IMR-90 (cell line): Measurements from ENCODE around the gene CMC1.

Experiments used
- SMC3 ChIP-seq: fragments of 150-350 bp; IDR thresholded peaks from 2 replicates; pipeline ENCODE4 v1.6.1; 2016; ENCODE audit warnings: low read depth, mild to moderate bottlenecking, antibody characterized with exemption, low read length, moderate library complexity
- TF ChIP-seq, protein P1 (sequence below): conservative IDR thresholded peaks from 2 replicates; pipeline ENCODE4 v1.5.1; 2012; ENCODE audit warnings: mild to moderate bottlenecking, low read depth, low read length, improper control_type of control experiment

DNA sequence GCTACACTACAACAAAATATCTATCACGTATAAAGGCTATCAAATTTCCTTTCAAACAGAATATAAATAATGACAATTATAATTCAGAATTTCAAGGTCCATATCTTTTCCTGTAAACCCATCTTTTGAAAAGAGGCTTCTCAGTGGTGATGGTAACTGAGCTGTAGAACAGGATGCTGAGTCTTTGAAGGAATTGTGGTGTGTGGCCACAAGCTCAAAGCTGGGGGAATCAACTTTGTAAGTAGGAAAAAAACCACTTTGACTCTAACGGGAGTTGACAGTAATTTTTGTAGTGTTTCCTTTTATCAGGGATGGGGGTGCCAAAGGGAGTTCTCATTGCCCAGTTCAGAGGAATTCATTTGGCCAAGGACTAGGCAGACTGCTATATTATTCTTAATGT, 93.8 kb downstream of the CMC1 start:
- TF ChIP-seq, protein P1, sequence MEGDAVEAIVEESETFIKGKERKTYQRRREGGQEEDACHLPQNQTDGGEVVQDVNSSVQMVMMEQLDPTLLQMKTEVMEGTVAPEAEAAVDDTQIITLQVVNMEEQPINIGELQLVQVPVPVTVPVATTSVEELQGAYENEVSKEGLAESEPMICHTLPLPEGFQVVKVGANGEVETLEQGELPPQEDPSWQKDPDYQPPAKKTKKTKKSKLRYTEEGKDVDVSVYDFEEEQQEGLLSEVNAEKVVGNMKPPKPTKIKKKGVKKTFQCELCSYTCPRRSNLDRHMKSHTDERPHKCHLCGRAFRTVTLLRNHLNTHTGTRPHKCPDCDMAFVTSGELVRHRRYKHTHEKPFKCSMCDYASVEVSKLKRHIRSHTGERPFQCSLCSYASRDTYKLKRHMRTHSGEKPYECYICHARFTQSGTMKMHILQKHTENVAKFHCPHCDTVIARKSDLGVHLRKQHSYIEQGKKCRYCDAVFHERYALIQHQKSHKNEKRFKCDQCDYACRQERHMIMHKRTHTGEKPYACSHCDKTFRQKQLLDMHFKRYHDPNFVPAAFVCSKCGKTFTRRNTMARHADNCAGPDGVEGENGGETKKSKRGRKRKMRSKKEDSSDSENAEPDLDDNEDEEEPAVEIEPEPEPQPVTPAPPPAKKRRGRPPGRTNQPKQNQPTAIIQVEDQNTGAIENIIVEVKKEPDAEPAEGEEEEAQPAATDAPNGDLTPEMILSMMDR, result no peak
- no peak for TF ChIP-seq SMC3
